GM18867 (cell line): ENCODE data around the gene SLC3A2.
"Not testable (repeated sequence)": the region's sequence is repeated elsewhere in the genome, so short reads cannot be mapped to it uniquely, and the experiment has no call there.

Experiments
- ATAC-seq: cut with Tn5 transposase; IDR thresholded peaks from one replicate; pipeline ENCODE4 v1.9.1; 2021; ENCODE audit warnings: mild to moderate bottlenecking, moderate library complexity; ENCODE audit not compliant: unreplicated experiment

Gene SLC3A2

DNA sequence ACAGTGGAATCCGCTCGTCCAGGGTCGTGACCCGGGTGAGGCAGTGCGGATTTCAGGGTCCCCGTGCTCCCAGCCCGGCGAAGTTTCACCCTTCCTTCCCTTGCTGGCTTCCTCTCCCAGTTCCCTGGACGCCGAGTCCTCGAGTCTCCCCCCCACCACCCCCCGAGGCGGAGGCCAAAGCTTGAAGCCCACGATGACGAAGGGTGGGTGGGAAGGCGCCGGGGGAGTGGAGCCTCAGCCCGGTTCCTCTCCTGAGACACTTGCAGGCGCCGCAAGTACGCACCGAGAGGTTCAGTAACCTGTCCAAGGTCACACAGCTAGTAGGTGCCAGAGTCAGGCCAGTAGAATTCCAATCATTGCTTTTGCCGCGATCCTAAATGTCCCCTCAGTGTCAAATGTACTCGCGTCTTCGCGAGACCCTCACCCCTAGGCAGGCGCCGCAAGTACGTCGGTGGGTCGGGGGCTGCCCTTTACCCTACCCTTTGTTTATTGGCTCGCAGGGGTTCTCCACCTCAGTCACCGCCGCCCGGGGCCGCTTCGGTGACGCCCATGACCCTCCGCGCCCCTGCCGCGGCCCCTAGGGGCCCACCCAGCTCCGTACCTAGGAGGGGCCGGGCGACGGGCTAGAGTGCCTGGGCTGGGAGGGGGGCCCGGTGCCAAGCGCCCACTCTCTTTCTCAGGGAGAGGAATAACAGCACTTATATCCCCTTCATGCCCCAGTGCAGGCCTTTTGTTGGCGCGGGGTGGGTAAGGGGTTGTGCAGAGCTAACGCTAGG lies 46.2 kb downstream of the SLC3A2 start:
- ATAC-seq = no peak

DNA sequence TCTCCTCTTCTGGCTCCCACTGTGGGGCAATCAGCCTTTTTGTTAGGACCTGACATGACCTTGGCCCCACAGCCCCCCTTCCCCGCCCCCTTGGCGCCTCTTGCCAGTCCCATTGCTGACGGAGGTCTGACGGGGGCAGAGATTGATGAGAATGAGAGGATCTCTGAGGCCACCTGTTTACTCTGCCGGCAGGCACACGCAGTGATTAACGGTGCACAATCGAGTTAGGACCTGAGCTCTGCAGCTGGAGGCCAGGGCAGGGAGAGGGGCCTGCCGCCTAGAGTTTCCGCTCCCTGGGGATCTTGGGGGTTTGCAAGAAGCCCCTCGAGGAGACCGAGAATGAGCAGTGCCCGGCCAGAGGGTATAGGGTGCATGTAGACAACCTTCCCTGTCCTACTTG lies 47.3 kb downstream of the SLC3A2 start:
- ATAC-seq = no peak

DNA sequence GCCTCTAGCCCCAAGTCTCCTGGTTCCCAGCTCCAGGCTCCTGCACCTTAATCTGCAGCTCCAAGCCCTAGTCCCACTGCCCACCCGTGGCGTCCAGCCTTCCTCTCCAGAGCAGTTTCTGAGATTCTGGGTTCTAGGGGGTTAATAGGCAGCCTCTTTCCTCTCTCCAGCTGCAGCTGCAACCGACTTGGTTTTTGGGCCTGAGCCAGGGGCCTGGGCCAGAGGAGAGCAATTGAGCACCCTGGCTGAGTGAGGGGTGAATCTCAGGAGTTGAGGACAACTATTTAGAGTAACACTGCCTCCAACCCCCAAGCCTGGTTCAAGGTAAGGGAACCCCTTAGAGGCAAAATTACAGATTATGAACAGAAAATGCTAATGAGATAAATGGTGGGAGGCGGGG lies 49.5 kb downstream of the SLC3A2 start:
- ATAC-seq = no peak

DNA sequence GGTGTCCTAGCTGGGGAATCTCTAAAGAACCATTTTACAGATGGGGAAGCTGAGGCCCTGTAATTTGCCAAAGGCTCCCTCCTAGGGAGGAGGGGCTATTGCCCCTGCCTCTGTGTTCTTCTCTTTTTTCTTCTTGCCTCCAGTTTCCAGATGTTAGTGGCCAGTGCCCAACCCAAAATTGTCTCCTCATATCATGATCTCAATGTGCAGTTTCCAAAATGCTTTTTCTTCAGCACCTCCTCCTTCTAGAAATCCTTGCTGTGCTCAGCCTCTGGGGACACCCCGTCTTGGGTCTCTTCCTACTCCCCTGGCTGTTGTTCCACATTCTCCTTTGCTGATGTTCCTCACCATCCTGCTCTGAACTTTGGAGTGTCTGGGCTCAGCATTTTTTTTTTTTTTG lies 50.0 kb downstream of the SLC3A2 start:
- ATAC-seq = no peak

DNA sequence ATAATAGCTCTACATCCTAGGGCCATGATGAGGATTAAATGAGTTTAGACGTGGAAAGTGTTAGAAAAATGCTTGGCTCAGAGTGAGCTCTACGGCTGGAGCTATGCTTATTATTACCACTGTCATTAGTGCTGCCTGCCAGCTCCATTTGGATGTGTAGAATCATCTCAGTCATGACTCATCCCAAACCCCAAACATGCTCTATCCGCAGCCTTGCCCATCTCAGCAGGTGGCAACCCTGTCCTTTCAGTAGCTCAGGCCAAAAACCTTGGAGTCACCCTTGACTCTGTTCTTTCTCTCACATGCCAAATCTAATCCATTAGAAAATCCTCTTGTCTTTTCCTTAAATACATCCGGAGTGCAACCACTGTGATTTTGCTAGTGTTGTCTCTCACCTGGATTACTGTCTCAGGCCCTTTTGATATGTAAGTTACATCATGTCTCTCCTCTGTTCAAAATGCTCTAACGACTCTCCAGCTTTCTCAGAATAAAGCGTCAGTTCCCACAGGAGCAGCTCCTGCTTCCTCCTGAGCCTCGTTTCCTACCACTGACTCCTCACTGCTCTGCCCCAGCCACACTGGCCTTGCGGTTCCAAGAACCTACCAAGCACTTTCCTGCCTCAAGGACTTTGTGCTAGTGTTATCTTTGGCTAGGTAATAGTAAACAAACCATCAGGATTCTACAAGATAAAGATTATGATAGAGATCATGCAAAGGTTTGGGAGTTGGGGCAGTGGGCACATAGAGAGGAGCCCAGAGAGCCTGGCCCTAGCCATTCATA lies 51.0 kb downstream of the SLC3A2 start:
- no peak for ATAC-seq

DNA sequence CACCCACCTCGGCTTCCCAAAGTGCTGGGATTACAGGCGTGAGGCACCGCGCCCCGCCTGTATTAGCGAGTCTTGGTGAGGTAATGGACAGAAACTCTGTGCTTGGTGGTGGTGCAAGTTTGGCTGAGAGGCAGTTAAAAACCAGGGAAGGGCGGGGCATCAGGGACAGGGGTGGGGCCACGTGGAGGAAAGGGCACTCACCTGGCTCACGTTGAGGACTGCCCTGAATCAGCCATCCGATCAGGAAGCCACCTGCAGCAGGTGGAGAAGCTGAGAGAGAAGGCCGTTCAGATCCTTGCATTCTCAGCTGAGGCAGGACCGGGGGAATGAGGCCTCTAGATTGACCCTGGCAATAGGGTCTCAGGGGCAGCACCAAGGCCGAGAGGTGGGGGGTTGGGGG lies 52.6 kb downstream of the SLC3A2 start:
- ATAC-seq = no peak

DNA sequence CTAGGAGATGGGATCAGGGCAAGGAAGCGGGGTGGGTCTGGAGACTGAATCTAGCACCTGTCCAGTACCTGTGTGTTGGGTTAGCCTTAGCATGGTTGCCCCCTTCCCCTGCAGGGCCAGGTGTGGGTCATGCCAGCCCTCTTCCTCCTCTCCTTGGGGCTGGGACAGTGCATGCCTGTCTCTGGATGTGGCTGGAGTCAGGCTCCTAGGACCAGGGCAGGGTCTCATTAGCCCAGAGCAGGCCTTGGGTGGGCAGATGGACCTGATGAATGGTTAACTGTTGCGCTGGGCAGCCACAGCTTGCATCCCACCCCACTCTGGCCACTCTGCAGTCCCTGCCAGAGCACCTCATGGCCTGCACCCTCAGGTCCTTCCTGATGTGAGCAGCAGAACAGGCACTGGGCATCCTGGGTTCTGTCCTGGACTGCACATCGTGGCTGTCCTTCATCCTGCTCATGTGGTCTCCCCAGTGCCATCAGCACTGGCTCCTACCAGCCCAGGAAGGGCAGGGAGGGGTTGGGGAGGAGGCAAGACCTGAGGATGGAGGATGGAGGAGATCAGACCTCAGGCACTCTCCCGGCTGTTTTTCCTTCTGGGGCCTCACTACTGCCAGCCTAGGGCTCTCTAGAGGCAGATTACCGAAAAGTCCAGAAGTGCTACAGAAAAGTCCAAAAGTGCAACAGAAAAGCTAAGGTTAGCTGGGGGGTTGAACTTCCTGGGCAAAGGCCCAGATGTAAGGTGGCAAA lies 53.2 kb downstream of the SLC3A2 start:
- no peak for ATAC-seq

DNA sequence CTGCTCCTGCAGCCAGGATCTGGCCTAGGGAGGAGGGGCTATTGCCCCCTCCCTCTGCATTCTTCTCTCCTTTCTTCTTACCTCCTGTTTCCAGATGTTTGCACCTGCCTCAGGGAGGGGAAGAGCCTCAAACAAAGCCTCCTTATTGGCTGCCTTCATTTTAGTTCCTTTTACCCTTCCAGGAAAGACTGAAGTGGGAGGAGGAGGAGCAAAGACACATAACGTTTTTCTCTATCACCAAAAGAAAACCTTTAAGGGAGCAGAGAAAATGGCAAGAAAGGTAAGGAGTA lies 53.7 kb downstream of the SLC3A2 start:
- ATAC-seq = no peak

DNA sequence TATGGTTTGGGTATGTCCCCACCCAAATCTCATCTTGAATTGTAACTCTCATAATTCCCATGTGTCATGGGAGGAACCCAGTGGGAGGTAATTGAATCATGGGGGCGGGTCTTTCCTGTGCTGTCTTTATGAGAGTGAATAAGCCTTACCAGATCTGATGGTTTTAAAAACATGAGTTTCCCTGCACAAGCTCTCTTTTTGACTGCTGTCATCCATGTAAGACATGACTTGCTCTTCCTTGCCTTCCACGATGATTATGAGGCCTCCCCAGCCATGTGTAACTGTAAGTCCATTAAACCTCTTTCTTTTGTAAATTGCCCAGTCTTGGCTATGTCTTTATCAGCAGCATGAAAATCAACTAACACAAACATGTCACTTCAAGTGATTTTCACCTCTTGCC lies 56.8 kb downstream of the SLC3A2 start:
- ATAC-seq = not testable (repeated sequence)
